Esophagus muscularis mucosa (tissue), 3 donors: Measurements from ENCODE around the gene PTPRJ.

Source experiments
- POLR2AphosphoS5 ChIP-seq, 2 donors: sonication (generic); formaldehyde crosslinking; IDR thresholded peaks; one replicate each; pipeline ENCODE4 v1.6.1; 2017; ENCODE audit warnings: antibody characterized with exemption in 2 of 2
- TF ChIP-seq, protein P1 (sequence below), 3 experiments: fragments of 200-600 bp in 2 of 3; fragments of 450-650 bp in 1 of 3; sonication (generic) in 2 of 3; IDR thresholded peaks; one replicate each; pipeline ENCODE4 v1.5.1; 2017 to 2019; ENCODE audit warnings: antibody characterized with exemption in 3 of 3, mild to moderate bottlenecking in 2 of 3, moderate library complexity in 1 of 3

DNA sequence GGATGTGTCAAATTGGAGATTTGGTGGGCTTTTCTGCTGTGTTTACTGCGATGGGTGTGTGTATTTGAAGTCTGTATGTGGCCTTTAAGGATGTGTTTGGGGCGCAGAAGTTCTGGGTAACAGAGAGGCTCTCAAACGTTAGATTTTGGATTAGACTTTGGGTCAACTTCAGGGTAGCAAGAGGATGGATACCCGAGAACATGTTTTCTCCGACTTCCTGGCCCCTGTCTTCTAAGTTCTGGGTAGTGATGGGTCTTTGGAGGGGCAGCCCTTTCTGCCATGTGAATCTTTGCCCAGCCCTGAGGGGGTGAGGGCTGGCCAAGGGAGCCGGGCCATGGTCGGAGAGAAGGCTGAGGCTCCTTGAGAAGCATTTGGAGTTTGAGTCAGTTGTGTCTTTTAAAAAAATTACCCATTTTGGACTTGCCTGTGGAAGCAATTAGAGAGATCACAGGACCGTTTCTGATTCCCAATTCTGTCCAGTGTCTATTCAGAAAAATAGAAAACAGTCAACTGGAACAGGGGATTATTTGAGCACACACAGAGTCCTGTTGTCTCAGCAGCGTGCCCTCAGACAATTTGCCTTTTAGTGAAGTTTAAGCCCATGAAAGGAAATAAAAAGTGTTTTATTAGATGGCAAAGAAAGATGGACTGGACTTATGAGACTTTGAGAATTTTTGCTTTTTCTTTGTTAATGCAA is 114.4 kb downstream of the PTPRJ start:
- TF ChIP-seq, protein P1, sequence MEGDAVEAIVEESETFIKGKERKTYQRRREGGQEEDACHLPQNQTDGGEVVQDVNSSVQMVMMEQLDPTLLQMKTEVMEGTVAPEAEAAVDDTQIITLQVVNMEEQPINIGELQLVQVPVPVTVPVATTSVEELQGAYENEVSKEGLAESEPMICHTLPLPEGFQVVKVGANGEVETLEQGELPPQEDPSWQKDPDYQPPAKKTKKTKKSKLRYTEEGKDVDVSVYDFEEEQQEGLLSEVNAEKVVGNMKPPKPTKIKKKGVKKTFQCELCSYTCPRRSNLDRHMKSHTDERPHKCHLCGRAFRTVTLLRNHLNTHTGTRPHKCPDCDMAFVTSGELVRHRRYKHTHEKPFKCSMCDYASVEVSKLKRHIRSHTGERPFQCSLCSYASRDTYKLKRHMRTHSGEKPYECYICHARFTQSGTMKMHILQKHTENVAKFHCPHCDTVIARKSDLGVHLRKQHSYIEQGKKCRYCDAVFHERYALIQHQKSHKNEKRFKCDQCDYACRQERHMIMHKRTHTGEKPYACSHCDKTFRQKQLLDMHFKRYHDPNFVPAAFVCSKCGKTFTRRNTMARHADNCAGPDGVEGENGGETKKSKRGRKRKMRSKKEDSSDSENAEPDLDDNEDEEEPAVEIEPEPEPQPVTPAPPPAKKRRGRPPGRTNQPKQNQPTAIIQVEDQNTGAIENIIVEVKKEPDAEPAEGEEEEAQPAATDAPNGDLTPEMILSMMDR (IDR thresholded peaks at IDR 0.05): no peak
- no peak for TF ChIP-seq POLR2AphosphoS5 (IDR thresholded peaks at IDR 0.05)
